Kidney tubule cell (primary cell): ENCODE data around the gene CACNA1H.
"Not testable (repeated sequence)": the region's sequence is repeated elsewhere in the genome, so short reads cannot be mapped to it uniquely, and the experiment has no call there.

ENCODE experiments used
- DNase-seq: peaks from one replicate; pipeline ENCODE4 v3.0.0-alpha.2; 2018; ENCODE audit warnings: low spot score

Gene CACNA1H

GRCh38 chr16:1255276-1256122 is 102.6 kb downstream of the CACNA1H start, which contains the start of gene TPSD1:
TSS of gene TPSD1 (plus strand) at chr16:1256069. CDS start at chr16:1256281, 212 bp downstream.
- DNase-seq = not testable (repeated sequence)

DNA sequence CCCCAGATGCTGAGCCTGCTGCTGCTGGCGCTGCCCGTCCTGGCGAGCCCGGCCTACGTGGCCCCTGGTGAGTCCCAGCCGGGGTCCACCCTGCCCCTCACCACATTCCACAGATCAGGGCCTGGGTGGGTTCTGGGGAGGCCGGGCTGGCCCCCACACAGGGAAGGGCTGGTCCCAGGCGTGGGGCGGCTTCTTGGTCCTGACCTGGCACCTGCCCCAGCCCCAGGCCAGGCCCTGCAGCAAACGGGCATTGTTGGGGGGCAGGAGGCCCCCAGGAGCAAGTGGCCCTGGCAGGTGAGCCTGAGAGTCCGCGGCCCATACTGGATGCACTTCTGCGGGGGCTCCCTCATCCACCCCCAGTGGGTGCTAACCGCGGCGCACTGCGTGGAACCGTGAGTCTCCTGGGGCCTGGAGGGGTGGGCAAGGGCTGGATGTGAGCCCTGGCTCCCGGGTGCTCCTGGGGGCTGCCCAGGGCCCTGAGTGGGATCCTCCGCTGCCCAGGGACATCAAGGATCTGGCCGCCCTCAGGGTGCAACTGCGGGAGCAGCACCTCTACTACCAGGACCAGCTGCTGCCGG is 103.5 kb downstream of the CACNA1H start:
- DNase-seq = not testable (repeated sequence)

DNA sequence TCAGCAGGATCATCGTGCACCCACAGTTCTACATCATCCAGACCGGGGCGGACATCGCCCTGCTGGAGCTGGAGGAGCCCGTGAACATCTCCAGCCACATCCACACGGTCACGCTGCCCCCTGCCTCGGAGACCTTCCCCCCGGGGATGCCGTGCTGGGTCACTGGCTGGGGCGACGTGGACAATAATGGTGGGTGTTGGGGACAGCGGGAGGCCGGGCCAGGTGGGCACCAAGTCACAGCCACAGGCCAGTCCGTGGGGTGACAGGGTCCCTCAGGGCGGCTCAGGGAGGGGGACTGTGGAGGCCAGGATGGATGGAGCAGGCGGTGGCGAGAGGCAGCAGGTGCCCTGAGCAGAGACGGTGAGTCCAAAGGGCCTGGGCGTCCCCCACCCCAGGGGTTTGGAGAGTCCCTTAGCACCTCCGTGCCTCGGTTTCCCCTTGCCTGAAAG is 104.0 kb downstream of the CACNA1H start:
- no peak for DNase-seq

DNA sequence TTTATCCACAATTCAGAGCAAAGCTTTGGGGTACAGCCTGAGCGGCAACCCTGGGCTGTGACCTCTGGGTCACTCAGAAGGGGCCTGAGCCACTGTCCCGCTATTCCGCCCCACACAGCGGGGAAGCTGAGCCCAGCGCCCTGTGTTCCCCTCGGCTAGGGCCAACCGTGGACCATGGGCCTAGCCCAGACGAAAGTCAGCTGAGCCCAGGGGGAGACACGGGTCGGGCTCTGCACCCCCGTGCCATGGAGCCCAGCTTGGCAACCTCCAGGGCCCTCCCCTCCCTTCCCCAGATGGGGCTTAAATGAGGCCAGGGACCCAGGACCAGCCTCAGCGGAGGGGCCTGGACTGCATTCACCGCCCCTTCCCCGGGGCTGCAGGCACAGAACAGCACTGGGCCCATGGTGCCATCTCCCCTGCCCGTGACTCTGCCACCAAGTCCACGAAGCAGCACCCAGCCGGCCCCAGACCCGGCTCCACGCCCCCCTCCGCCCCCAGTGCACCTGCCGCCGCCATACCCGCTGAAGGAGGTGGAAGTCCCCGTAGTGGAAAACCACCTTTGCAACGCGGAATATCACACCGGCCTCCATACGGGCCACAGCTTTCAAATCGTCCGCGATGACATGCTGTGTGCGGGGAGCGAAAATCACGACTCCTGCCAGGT is 104.8 kb downstream of the CACNA1H start:
- no peak for DNase-seq

DNA sequence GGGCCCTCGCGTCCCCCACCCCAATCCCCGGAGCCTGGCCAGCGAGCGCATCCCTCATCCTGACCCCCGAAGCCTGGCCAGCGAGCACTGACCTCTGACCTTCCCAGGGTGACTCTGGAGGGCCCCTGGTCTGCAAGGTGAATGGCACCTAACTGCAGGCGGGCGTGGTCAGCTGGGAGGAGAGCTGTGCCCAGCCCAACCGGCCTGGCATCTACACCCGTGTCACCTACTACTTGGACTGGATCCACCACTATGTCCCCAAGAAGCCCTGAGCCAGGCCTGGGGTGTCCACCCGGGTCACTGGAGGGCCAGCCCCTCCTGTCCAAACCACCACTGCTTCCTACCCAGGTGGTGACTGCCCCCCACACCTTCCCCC is 105.3 kb downstream of the CACNA1H start:
- no peak for DNase-seq

- DNase-seq = peak; percentile 10
Observed at GRCh38 chr16:1258906-1259759, 106.2 kb downstream of the CACNA1H start.

GRCh38 chr16:1259760-1260068 is 106.8 kb downstream of the CACNA1H start:
- no peak for DNase-seq

DNA sequence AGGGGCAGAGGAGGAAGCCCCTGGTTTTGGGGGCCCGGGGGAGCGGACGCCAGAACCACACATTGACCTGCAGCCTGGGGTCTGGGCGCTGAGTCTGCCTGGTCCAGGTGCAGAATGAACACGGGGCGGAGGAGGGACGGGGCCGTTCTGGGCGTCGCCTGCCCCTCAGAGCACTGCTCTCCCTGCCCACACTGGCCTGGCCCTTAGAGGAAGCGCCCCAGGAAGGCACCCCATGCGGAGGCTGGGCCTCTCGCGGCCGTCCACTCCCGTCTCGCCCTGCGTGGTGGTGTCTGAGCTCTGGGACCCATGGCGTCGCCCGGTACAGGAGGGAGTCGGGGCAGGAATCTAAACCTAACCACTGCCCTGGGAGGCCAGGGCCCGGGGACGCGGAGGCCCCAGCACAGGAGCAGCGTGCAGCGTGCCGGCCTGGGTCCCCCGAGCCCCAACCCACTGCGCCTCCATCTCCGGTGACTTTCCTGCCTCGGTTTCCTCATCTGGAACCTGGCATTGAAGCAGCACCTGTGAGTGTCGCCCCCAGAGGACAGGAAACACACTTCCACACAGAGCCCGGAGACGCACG is 107.3 kb downstream of the CACNA1H start:
- no peak for DNase-seq

DNA sequence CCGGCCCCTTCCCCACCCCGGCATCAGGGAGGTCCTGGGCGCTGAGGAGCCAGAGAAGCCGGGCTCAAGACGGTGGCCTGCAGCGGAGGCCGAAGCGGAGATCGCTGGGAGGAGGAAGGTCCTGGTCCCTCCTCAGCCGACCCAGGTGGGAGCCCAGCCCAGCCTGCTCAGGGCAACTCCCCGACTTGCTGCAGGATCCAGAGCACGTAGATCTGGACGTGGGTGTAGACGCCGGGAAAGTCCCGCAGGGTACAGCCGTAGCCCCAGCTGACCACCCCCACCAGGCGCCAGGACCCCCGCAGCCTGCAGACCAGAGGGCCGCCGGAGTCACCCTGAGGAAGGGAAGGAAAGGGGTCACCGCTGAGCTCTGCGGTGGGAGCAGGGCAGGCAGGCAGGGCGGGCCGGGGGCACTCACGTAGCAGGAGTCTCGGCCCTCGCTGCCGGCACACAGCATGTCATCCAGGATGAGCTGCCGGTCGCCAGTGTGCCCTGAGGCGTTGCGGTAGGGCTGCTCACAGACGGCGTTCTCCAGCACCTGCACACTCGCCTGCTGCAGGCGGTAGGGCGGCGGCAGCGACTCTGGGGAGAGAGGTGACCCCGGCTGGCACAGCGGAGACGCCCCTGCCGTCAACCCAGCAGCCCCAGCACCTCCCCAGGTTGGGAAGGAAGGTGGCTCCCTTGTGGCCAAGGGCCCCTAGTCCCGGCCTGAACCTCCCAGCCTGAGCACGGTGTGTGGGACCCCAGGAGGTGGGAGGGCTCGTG is 108.4 kb downstream of the CACNA1H start:
- peak; percentile 49 for DNase-seq

DNA sequence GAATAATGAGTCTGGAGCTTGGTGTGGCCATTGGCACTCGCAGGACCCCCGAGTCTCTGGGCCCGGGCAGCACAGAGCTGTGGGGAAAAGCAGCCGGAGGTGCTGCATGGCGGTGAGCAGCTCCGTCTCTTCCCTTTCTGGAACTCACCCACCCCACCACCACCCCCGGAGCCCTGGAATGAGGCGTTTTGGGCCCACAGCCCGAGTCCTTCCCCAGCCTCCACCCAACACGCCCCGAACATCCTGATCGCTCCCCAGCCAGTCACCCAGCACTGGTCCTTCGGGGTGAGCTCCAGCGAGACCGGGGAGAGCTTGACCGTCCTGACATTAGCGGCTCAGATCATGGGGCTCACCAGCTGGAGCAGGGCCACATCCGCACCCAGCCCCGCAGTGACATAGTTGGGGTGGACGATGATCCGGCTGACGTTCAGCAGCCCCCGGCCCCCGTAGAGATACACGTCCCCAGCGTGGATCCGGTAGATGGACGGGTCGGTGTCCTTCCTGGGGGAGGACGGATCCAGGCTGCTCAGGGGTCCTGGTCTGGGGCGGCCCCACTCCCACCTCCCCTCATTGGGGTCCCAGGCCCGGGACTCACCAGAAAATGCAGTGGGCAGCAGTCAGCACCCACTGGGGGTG is 109.4 kb downstream of the CACNA1H start:
- DNase-seq = no peak

- no peak for DNase-seq
Observed at GRCh38 chr16:1262846-1263221, 109.9 kb downstream of the CACNA1H start.

GRCh38 chr16:1263591-1264344 is 110.9 kb downstream of the CACNA1H start:
- DNase-seq = no peak

GRCh38 chr16:1264345-1265089 is 111.6 kb downstream of the CACNA1H start:
- no peak for DNase-seq

DNA sequence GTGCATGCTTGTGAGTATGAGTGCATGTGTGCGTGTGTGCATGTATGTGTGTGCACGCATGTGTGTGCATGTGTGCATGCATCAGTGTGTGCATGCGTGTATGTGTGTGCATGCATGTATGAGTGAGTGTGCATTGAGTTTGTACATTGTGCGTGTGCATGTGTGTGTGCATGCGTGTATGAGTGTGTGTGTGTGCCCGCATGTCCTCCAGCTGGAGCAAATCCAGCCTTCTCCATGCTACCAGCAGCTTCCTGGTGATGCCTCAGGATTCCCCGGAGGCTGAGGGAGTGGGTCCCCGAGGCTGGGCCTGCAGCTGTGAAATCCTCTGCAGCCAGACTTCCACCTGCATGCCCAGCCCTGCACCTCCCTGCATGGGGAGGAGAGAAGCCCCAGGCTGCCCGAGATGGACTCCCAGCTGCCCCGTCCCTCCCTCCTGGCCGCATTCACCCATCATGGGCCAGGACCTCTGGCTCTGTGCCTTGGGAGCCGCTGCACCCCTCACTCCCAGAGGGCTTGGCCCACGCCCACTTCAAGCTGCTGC is 112.3 kb downstream of the CACNA1H start:
- DNase-seq = no peak

- DNase-seq = no peak
Observed at GRCh38 chr16:1265826-1266225, 112.9 kb downstream of the CACNA1H start.

GRCh38 chr16:1269418-1269817 is 116.5 kb downstream of the CACNA1H start:
- DNase-seq = not testable (repeated sequence)

DNA sequence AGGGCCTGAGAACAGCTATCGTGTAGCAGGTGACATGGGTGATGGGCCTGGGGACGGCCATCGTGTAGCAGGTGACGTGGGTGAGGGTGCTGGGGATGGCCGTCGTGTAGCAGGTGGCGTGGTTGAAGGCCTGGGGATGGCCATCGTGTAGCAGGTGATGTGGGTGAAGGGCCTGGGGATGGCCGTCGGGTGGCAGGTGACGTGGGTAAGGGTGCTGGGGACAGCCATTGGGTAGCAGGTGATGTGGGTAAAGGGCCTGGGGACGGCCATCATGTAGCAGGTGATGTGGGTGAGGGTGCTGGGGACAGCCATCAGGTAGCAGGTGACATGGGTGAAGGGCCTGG is 118.4 kb downstream of the CACNA1H start:
- no peak for DNase-seq
